Nephron (organoid): ENCODE measurements around the gene FHAD1.

Source experiments
- H3K27ac Mint-ChIP-seq, 3 experiments: 2 replicates each; pipeline ENCODE4 v1.8.0; 2020; ENCODE audit warnings: mixed read lengths in 3 of 3, mild to moderate bottlenecking in 2 of 3, moderate library complexity in 1 of 3
- H3K27me3 Mint-ChIP-seq: 2 replicates; pipeline ENCODE4 v1.8.0; 2021; ENCODE audit warnings: low read depth, mild to moderate bottlenecking, moderate library complexity, mixed read lengths
- H3K36me3 Mint-ChIP-seq: 2 replicates; pipeline ENCODE4 v1.8.0; 2020; ENCODE audit warnings: low read depth, mixed read lengths
- H3K4me1 Mint-ChIP-seq: 2 replicates; pipeline ENCODE4 v1.8.0; 2020; ENCODE audit warnings: mixed read lengths
- H3K4me3 Mint-ChIP-seq, 3 experiments: 2 replicates each; pipeline ENCODE4 v1.8.0; 2020; ENCODE audit warnings: mild to moderate bottlenecking in 3 of 3, mixed read lengths in 3 of 3, moderate library complexity in 2 of 3
- H3K9me3 Mint-ChIP-seq: 2 replicates; pipeline ENCODE4 v1.8.0; 2020; ENCODE audit warnings: mixed read lengths
- TF ChIP-seq, protein P1 (sequence below), 3 experiments: fragments of 200-600 bp; sonication (generic); IDR thresholded peaks; one replicate each; pipeline ENCODE4 v1.5.0; 2021; ENCODE audit warnings: antibody characterized with exemption in 3 of 3; ENCODE audit not compliant: unreplicated experiment in 3 of 3

FHAD1 gene

GRCh38 chr1:15331180-15331579 is 84.2 kb downstream of the FHAD1 start:
- Mint-ChIP-seq H3K27me3 (peaks cover 32% of the 10 kb centered on the region), H3K4me1 (peaks cover 56% of the 10 kb centered on the region), H3K36me3 (no peaks in the 10 kb centered on the region), H3K4me3 (no peak overlapping the region), H3K27ac (no peak overlapping the region), H3K9me3 (no peaks in the 10 kb centered on the region)
- TF ChIP-seq, protein P1, sequence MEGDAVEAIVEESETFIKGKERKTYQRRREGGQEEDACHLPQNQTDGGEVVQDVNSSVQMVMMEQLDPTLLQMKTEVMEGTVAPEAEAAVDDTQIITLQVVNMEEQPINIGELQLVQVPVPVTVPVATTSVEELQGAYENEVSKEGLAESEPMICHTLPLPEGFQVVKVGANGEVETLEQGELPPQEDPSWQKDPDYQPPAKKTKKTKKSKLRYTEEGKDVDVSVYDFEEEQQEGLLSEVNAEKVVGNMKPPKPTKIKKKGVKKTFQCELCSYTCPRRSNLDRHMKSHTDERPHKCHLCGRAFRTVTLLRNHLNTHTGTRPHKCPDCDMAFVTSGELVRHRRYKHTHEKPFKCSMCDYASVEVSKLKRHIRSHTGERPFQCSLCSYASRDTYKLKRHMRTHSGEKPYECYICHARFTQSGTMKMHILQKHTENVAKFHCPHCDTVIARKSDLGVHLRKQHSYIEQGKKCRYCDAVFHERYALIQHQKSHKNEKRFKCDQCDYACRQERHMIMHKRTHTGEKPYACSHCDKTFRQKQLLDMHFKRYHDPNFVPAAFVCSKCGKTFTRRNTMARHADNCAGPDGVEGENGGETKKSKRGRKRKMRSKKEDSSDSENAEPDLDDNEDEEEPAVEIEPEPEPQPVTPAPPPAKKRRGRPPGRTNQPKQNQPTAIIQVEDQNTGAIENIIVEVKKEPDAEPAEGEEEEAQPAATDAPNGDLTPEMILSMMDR (IDR thresholded peaks at IDR 0.05; ENCODE audit: unreplicated experiment in 3 of 3): no peak

DNA sequence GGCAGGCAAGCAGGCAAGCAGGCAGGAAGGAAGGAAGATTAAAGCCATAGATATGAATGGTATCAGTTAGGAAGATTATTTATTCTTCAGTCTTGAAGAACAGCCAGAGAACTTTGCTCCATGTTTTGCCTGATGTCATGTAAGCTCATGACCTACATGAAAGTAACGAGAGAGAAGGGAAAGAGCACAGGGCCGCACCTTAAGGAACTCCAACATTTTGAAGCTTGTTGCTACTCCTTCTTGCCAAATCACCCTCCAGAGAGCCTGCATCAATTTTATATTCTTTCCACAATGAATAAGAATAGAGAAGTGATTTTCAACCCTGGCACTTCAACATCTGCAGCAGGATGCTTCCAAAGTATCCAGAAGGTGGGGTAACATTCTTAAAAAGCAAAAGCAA is 84.7 kb downstream of the FHAD1 start:
- peaks cover 54% of the 10 kb centered on the region for H3K4me1 Mint-ChIP-seq
- H3K27me3 Mint-ChIP-seq: peaks cover 32% of the 10 kb centered on the region
- H3K27ac Mint-ChIP-seq: peak overlapping the region in 2 of 3 experiments; percentile 26 to 42
- TF ChIP-seq, protein P1 (IDR thresholded peaks at IDR 0.05; ENCODE audit: unreplicated experiment in 3 of 3): no peak
- H3K36me3 Mint-ChIP-seq: no peaks in the 10 kb centered on the region
- no peaks in the 10 kb centered on the region for H3K9me3 Mint-ChIP-seq
- H3K4me3 Mint-ChIP-seq: peak overlapping the region in 1 of 3 experiments; percentile 24

- Mint-ChIP-seq H3K4me3 (no peak overlapping the region), H3K27me3 (peaks cover 25% of the 10 kb centered on the region), H3K4me1 (peaks cover 50% of the 10 kb centered on the region), H3K27ac (no peak overlapping the region), H3K36me3 (no peaks in the 10 kb centered on the region), H3K9me3 (no peaks in the 10 kb centered on the region)
- TF ChIP-seq, protein P1 (IDR thresholded peaks at IDR 0.05; ENCODE audit: unreplicated experiment in 3 of 3): no peak
These were observed 85.5 kb downstream of the FHAD1 start for GRCh38 chr1:15332525-15332924.

GRCh38 chr1:15332952-15333715 is 86.1 kb downstream of the FHAD1 start:
- Mint-ChIP-seq H3K36me3 (no peaks in the 10 kb centered on the region), H3K4me1 (peaks cover 54% of the 10 kb centered on the region), H3K9me3 (no peaks in the 10 kb centered on the region), H3K27me3 (peaks cover 24% of the 10 kb centered on the region), H3K27ac (no peak overlapping the region), H3K4me3 (no peak overlapping the region)
- TF ChIP-seq, protein P1 (IDR thresholded peaks at IDR 0.05; ENCODE audit: unreplicated experiment in 3 of 3): no peak

- TF ChIP-seq, protein P1 (IDR thresholded peaks at IDR 0.05; ENCODE audit: unreplicated experiment in 3 of 3): no peak
- Mint-ChIP-seq H3K27ac (peak overlapping the region in 1 of 3 experiments; percentile 43), H3K4me3 (no peak overlapping the region), H3K9me3 (no peaks in the 10 kb centered on the region), H3K27me3 (peaks cover 31% of the 10 kb centered on the region), H3K4me1 (peaks cover 43% of the 10 kb centered on the region), H3K36me3 (no peaks in the 10 kb centered on the region)
These were observed 88.0 kb downstream of the FHAD1 start for GRCh38 chr1:15334995-15335394.

DNA sequence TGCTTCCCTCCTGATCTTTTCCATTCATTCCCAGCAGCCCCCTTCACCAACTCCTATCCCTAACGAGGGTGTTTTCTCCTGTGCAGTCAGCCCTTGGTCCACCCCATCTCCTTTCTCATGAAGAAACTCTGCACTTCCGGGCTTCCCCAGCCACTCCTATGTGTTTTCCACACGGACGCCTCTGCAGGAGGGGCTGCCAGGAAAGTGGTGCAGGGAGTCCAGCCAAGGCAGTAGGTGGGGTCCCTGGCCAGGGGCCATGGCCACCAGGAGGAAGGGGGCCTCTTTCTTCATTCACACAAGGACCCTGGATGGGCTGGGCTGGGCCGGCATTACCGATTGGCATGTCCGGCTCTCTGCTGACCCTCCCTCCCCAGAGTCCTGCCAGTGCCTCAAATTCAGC is 89.8 kb downstream of the FHAD1 start:
- Mint-ChIP-seq H3K27me3 (peaks cover 18% of the 10 kb centered on the region), H3K9me3 (peaks cover 3% of the 10 kb centered on the region), H3K27ac (no peak overlapping the region), H3K4me3 (no peak overlapping the region), H3K4me1 (peaks cover 29% of the 10 kb centered on the region), H3K36me3 (no peaks in the 10 kb centered on the region)
- TF ChIP-seq, protein P1 (IDR thresholded peaks at IDR 0.05; ENCODE audit: unreplicated experiment in 3 of 3): no peak
